Measurements from ENCODE around the gene ASB2.

- no peak for TF ChIP-seq POLR2A (IDR thresholded peaks at IDR 0.05)
- no peak for TF ChIP-seq CTCF (IDR thresholded peaks at IDR 0.05 in 8 of 11, conservative IDR thresholded peaks at IDR 0.05 in 3 of 11)
- TF ChIP-seq POLR2AphosphoS5 (IDR thresholded peaks at IDR 0.05) = no peak
These were observed 41.2 kb downstream of the ASB2 start for GRCh38 chr14:93935213-93935612.
